OCI-LY1 (cell line): ENCODE results near the gene RTKN.

Experiments
- H2AFZ ChIP-seq: fragments of 200-600 bp; sonication (generic), shearing (Covaris generic); 2 replicates; pipeline ENCODE4 v1.6.0; 2014; ENCODE audit warnings: antibody characterized with exemption, mild to moderate bottlenecking, low read length
- H3F3A ChIP-seq: fragments of 200-600 bp; sonication (generic), shearing (Covaris generic); 2 replicates; pipeline ENCODE4 v1.6.0; 2014; ENCODE audit warnings: mild to moderate bottlenecking, antibody characterized with exemption, low read length, moderate library complexity; ENCODE audit not compliant: insufficient read depth
- H3K27ac ChIP-seq: fragments of 200-600 bp; sonication (generic); 2 replicates; pipeline ENCODE4 v1.5.1; 2014; ENCODE audit warnings: low read length, mixed run types, mild to moderate bottlenecking, low read depth; ENCODE audit not compliant: poor library complexity, severe bottlenecking
- H3K27me3 ChIP-seq: fragments of 200-600 bp; sonication (generic); 2 replicates; pipeline ENCODE4 v1.6.0; 2014; ENCODE audit warnings: antibody characterized with exemption, mild to moderate bottlenecking, low read length, moderate library complexity; ENCODE audit not compliant: insufficient read depth
- H3K36me3 ChIP-seq: fragments of 200-600 bp; sonication (generic); 2 replicates; pipeline ENCODE4 v1.6.1; 2014; ENCODE audit warnings: mild to moderate bottlenecking, antibody characterized with exemption, low read length, moderate library complexity, mixed read lengths; ENCODE audit not compliant: insufficient read depth
- H3K4me1 ChIP-seq: fragments of 200-600 bp; sonication (generic); 2 replicates; pipeline ENCODE4 v1.5.1; 2014; ENCODE audit warnings: mild to moderate bottlenecking, low read length, moderate library complexity; ENCODE audit not compliant: insufficient read depth, severe bottlenecking
- H3K4me2 ChIP-seq: fragments of 200-600 bp; sonication (generic), shearing (Covaris generic); 2 replicates; pipeline ENCODE4 v1.6.1; 2014; ENCODE audit warnings: low read length
- H3K4me3 ChIP-seq: fragments of 200-600 bp; sonication (generic); 2 replicates; pipeline ENCODE4 v1.5.1; 2014; ENCODE audit warnings: low read length, low read depth, mild to moderate bottlenecking, mixed read lengths; ENCODE audit not compliant: poor library complexity, severe bottlenecking
- H3K79me2 ChIP-seq: fragments of 200-600 bp; shearing (Covaris generic); 2 replicates; pipeline ENCODE4 v1.6.1; 2016; ENCODE audit warnings: mixed run types, low read length, mixed read lengths; ENCODE audit not compliant: insufficient read depth
- H3K9ac ChIP-seq: fragments of 200-600 bp; sonication (generic), shearing (Covaris generic); 2 replicates; pipeline ENCODE4 v1.6.1; 2014; ENCODE audit warnings: mild to moderate bottlenecking, low read length, mixed read lengths
- H3K9me2 ChIP-seq: fragments of 200-600 bp; sonication (generic), shearing (Covaris generic); 2 replicates; pipeline ENCODE4 v1.6.1; 2014; ENCODE audit warnings: low read depth, mild to moderate bottlenecking, low read length, mixed read lengths
- H3K9me3 ChIP-seq: fragments of 200-600 bp; shearing (Covaris generic); 2 replicates; pipeline ENCODE4 v1.6.1; 2014; ENCODE audit warnings: low read length, mixed read lengths
- H4K20me1 ChIP-seq: fragments of 200-600 bp; sonication (generic), shearing (Covaris generic); 2 replicates; pipeline ENCODE4 v1.6.0; 2016; ENCODE audit warnings: mild to moderate bottlenecking, low read length; ENCODE audit not compliant: insufficient read depth
- EZH2 ChIP-seq: fragments of 200-600 bp; sonication (generic), shearing (Covaris generic); IDR thresholded peaks from 2 replicates; pipeline ENCODE4 v1.8.0; 2017; ENCODE audit warnings: borderline replicate concordance, mixed run types, mild to moderate bottlenecking, antibody characterized with exemption, low read length, moderate library complexity, mixed read lengths
- TF ChIP-seq, protein P1 (sequence below): fragments of 200-600 bp; sonication (generic), shearing (Covaris generic); IDR thresholded peaks from 2 replicates; pipeline ENCODE4 v1.5.1; 2017; ENCODE audit warnings: mild to moderate bottlenecking, antibody characterized with exemption, low read length, moderate library complexity, mixed read lengths

RTKN gene

GRCh38 chr2:74375838-74376237 is 65.9 kb downstream of the RTKN start:
- no peaks in the 10 kb centered on the region for H3F3A ChIP-seq
- no peaks in the 10 kb centered on the region for H4K20me1 ChIP-seq
- H3K27ac ChIP-seq = no peak overlapping the region
- H3K27me3 ChIP-seq = no peaks in the 10 kb centered on the region
- peaks cover 17% of the 10 kb centered on the region for H3K4me1 ChIP-seq
- no peaks in the 10 kb centered on the region for H3K9me3 ChIP-seq
- no peaks in the 10 kb centered on the region for H3K9me2 ChIP-seq
- H3K36me3 ChIP-seq = peaks cover 19% of the 10 kb centered on the region; the same call in 1 of the 2 replicates
- H2AFZ ChIP-seq = no peak overlapping the region
- H3K79me2 ChIP-seq = no peaks in the 10 kb centered on the region
- H3K9ac ChIP-seq = no peak overlapping the region
- no peak overlapping the region for H3K4me2 ChIP-seq
- H3K4me3 ChIP-seq = no peak overlapping the region
- TF ChIP-seq EZH2 = no peak
- TF ChIP-seq, protein P1, sequence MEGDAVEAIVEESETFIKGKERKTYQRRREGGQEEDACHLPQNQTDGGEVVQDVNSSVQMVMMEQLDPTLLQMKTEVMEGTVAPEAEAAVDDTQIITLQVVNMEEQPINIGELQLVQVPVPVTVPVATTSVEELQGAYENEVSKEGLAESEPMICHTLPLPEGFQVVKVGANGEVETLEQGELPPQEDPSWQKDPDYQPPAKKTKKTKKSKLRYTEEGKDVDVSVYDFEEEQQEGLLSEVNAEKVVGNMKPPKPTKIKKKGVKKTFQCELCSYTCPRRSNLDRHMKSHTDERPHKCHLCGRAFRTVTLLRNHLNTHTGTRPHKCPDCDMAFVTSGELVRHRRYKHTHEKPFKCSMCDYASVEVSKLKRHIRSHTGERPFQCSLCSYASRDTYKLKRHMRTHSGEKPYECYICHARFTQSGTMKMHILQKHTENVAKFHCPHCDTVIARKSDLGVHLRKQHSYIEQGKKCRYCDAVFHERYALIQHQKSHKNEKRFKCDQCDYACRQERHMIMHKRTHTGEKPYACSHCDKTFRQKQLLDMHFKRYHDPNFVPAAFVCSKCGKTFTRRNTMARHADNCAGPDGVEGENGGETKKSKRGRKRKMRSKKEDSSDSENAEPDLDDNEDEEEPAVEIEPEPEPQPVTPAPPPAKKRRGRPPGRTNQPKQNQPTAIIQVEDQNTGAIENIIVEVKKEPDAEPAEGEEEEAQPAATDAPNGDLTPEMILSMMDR = no peak
